Activated CD4-positive, alpha-beta T cell treated with anti-CD3 and anti-CD28 coated beads for 1 hour (primary cell): ENCODE results near the gene ACTL10.
A peak's percentile ranks its signal among the peaks of the same experiment; 100 is the strongest.

ENCODE experiments used
- DNase-seq: peaks from one replicate; pipeline ENCODE4 v3.0.0-alpha.2; 2020

ACTL10 gene

GRCh38 chr20:33664085-33664761 lies 2.5 kb upstream of the ACTL10 start:
- no peak for DNase-seq

DNA sequence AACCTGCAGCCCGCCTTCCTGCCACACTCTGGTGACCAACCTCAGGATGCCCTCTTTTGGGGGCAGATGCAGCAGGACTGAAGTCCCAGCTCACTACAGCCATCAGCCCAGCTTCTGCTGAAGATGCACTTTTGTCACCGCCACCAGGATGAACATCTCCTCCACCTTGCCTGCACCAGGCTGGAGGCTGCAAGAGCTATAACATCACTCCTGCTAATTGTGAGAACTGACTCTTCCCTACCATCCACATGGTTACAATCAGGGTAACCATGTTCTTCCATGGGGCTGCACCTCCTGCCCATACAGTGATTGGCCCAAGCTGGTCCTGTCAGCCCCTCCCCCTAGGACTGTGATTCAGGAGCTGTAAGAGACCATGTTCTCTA lies 2.0 kb upstream of the ACTL10 start:
- DNase-seq = no peak

DNA sequence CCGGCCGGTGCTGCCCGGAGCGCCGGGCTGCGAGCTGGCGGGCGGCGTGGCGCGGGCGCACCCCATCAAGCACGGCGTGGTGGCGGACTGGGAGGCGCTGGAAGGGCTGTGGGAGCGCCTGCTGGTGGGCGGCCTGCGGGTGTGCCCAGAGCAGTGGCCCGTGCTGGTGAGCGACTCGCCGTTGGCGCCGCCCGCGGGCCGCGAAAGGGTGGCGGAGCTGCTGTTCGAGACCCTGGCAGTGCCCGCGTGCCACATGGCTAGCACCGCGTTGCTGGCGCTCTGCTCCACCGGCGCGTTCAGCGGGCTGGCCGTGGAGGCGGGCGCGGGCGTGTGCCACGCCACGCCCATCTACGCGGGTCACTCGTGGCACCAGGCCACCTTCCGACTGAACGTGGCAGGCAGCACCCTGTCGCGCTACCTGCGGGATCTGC lies 517 bp downstream of the ACTL10 start:
- DNase-seq = no peak

DNA sequence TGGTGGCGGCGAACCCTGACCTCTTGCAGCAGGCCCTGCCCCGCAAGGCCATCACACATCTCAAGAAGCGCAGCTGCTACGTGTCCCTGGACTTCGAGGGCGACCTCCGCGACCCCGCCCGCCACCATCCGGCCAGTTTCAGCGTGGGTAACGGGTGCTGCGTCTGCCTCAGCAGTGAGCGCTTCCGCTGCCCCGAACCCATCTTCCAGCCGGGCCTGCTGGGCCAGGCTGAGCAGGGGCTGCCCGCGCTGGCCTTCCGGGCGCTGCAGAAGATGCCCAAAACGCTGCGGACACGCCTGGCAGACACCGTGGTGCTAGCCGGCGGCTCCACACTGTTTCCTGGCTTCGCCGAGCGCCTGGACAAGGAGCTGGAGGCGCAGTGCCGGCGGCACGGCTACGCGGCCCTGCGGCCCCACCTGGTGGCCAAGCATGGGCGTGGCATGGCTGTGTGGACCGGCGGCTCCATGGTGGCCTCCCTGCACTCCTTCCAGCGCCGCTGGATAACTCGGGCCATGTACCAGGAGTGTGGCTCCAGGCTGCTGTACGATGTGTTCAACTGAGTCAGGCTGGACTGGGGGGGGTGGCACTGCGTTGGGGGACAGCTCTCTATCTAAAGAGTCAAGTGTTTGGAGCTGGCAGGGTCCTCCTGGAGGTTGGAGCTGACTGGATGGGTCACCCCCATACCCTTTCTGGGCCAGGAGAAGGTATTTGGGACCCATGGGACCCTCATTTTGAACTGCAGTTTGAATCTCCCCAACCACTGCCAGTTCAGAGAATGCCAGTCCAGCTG lies 1.1 kb downstream of the ACTL10 start:
- peak; percentile 69 for DNase-seq

DNA sequence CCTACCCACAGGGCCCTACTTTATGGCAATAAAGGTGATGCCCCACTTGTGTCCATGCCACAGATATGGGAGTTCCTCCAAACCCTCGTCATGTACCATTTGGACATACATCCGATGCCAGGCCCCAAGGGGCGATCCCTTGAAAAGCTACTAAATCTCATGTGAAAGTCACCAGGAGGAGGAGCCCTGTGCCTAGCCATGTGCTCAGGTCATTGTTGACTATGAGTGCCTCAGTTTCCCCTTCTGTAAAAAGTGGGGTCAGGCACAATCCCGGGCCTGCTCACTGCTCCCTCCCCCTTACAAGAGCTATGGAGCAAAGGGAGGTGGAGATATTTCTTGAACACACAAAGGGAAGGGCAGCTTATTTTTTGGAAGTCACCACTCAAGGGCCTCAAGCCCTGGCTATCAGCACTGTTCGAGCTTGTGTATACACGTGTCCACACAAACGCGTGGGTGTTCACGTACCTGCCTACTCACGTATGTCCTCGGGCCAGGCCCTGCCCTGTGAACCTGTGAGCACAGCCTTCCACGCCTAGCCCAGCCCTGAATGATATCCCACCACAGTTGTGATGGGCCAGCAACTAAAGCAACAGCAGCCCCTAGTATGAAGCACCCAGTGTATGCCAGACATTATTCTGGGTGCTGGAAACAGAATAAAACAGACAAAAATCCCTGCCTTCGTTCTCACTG lies 1.9 kb downstream of the ACTL10 start:
- no peak for DNase-seq

DNA sequence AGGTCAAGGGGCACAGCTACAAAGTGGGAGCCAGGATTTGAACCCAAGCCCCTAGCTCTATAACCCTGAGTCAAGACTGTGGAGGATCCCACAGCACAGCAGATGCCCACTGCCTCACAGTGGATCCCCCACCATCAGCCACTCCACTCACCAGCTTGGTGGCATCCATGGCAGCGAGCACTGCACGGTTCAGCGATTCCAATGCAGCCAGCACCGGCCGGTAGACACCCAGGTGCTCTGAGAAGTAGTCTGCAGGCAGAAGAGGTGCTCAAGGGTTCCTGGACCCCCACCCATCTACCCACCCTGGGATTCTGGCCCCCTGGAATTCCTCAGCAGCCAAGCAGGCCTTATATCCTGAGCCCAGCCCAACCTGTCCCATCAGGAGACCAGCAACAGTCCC lies 2.5 kb downstream of the ACTL10 start:
- no peak for DNase-seq

DNA sequence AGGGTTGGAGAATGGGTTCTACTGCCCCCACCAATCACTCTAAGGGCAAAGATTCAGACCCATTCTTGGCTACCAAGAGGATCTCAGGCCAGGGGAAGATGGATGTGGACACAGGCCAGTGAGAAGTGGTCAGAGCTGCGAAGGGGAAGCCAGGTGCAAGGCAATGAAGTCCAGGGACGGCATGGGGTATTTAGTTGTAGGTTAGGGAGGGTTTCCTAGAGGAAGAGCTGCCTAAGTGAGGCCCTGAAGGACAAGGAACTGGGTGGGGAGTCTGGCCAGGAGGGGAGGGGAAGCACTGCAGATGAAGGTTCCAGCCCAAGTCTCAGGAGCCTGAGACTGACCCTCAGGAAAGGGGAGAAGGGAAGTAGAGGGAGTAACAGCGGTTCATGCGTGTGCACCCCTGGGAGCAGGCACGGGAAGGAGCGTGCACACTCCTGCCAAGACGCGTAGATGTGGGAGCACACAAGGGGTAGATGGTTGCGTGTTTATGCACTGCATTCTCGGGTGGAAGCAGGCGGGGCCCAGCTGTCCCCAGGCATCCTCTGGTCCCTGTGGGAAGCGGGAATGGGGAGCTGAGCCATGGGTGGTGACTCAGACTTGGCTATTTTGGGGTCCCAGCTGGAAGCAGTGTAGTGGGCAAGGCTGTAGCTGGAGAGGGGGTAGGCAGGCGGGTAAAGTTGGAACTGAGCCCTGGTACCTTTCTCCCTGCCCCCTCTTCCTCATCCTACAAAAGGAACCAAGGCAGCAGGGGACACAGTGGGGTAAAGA lies 3.3 kb downstream of the ACTL10 start:
- no peak for DNase-seq

GRCh38 chr20:33670715-33671499 lies 4.2 kb downstream of the ACTL10 start:
- DNase-seq = no peak

- no peak for DNase-seq
Observed at GRCh38 chr20:33671573-33672288, 5.0 kb downstream of the ACTL10 start.

DNA sequence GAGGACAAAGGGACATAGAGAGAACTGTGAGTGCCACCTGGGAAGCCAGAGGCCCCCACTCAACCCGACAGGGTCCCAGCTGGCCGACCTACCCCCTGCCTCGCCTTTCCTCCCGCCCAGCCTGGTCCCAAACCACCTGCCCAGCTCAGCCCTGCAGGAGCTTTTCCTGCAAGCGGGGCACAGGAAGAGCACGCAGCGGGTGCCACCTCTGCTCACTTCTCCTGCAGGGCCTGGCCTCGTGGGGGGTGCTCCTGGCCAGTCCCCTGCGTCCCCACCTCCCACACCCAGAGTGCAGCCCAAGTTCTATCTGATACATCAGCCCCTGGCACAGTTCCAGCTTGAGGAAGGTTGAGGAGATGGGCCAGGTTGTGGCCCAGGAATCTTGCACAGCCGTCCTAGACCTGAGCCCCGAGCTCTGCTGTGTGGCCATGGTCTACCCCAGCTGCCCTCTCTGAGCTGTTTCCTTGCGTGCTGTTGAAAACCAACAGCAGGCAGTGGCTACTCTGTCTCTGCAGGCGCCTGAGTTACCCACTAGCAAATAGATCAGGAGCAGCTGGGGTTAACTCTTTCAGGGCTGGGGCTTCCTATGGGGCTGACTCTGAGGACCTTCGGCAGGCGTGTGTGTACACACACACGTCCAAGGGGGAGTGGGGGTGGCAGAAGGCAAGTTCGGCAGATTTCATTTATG lies 5.8 kb downstream of the ACTL10 start:
- no peak for DNase-seq

- DNase-seq = no peak
Observed at GRCh38 chr20:33673114-33673409, 6.3 kb downstream of the ACTL10 start.

DNA sequence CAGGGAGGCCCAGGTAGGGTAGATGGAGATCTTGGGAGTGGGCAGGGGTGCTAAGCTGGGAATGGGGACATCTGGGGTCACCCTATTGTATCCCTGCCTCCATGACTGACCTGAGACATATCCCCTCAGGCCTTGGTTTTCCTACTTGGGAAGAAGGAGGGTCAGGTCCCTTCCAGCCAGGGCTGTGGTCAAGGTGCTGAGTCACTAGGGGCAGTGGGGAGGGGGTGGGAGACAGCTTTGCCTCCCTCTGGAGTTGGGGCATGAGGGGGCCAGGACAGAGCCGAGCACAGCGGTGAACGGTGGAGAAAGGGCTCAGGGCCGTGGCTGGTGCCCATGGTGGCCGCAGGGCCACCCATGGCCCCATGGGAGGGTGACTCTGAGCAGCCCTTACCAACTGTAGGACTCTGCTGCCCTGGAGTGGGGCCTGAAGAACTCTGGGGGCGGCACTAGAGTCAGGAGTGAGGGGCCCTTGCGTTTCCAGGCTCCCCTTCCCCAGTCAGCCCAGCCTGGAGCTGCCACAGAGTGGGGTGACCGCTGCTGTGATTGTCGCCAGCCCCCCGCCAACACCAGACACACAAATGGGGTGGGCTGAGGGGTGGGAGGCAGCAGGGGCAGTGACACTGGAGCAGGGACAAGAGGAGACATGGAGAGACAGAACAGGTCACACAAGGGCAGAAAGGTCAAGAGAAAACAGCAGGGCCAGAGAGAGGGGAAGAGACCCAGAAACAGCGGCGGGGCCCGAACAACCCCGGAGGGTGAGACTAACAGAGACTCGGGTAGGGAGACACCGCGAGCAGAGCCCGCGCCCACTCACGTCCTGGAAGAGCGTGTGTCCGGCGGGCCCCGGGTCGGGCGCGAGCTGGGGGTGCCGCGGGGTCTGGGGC lies 6.9 kb downstream of the ACTL10 start:
- DNase-seq = no peak

DNA sequence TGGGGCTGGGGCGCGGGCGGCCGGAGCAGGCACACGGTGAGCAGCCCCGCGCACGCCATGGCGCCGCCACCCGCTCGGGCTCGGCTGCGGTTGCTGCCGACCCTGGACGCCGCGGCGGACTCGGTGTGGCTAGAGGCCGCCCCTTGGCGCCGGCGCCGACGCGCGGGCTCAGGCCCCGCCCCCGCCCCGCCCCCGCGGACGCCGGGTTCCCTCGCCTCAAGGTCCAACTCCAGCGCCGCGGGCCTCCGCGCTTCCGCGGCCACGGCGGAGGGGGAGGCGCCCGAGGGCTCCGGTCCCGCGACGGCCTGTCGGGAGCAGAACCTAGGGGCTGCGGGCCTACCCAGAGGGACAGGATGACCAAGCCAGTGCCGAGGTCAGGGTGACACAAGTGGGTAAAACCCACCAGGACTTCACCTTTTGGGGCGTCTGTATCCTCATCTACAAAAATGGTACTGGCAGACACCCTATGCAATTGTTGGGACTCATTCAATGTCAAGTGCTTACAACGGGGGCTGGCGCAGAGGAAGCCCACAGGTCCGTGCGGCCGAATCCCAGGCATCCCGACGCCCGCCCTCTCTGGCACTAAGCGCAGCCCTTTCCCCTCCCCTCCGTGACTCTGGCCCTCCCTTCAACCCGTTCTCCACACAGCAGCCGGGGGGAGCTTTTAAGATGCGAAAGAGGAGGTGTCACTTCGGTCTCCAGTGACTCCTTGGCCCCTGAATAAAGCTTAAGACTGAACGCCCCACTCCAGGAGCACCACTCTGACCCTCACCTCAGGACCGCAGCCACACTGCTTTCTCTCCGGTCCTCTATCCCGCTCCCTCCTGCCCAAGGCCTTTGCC lies 7.8 kb downstream of the ACTL10 start, which contains the start of gene NECAB3:
Gene NECAB3 (minus strand): TSS at position 135 of the 842 bp plus-strand sequence. CDS start 76 bp downstream, at position 59.
- no peak for DNase-seq

DNA sequence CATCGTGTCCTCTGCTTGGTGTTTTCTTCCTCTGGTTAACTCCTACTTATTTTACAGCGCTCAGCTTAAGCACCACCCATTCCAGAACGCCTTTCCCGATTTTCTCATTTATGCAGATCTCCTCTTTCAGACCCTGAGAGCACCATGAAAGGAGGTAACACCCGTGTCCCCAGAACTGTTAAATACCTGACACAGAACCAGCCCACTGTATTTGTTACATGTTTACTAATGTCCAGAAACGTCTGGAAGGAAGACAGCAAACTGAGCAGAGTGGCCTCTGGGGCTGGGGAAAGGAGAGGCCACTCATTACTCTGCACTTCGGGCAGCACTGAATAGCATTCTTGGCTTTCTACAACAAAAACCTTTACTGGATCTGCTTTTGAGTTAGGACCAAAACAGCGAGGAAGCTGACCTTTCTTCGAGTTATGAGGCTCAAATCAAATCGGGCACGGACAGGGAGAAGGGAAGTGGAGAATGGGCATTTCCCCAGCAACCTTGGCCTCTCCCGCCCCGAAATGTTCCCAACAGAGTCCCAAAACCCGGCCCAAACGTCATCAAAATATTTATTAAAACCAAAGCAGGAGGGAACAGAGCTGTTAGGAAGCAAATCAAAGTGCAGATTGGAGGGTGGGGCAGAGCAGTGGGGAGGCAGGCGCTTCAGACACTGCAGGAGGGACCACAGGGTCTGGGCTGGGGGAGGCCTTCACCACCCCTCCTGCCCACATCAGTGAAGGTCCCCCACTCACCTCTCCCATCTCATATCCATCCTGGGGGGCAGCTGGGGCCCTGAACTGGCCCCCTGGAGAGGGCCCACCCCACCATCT lies 8.6 kb downstream of the ACTL10 start:
- DNase-seq = no peak

DNA sequence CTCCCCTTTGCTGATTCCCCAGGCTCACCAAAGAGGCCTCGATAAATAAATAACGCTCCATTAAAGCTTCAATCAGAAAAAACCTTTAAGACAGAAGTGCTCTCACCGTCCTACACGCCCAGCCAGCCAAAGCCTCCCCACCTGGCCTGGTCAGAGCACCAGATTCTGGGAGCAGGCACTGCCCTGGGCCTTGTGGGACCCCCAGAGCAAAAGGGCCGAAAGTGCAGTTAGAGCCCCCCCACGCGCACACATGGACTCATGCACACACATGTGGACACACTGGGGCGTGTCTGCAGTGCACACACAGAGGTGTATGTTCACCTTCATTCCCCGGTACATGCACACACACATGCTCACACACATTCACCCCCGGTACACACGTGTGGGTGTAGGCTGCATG lies 9.4 kb downstream of the ACTL10 start:
- no peak for DNase-seq

DNA sequence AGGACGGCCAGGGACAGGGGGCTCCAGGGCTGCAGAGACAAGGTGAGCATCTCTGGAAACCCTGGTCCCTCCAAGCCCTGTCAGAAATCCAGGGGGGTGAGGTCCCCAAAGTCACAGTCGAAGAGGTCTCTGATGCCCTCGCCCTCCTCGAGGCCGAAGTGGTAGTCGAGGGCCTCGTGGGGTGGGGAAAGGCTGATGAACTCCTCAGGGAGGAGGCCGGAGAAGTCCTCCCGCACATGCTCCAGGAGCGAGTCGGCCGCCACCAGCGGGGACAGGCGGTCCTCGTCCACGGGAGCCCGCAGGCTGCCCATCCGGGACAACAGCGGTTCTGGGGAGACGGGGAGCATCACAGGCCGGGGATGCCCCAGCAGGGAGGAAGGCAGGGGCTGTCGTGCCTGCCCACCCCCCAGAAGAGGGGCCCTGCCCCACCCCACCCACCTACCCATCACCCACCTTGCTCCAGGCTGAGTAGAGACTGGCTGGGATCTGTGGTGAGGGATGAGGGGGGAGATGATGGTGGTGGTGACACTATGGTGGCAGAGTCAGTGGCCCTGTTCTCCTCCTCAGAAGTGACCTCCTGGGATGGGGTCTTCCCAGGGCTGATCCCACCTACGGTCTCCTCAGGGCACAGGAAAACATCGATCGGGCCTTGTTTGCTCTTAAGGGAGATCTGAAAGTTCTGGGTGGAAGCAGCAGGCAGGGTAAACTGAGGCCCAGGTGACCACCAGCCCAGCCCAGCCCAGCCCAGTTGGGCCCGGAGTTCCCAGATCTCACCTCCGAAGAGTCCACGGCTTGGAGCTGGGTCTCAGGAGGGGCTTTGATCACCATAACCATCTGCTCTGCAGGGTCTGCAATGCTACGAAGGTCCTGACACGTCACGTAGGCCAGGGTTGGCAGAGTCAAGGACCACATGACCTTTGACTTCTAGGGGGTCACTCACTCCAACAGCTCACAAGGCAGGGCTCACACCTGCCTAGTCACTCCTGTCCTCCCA lies 10.2 kb downstream of the ACTL10 start:
- DNase-seq = no peak
